IMR-90 (cell line): Measurements from ENCODE around the gene ALDH2. TPM values are rescaled to one million over a fixed set of nuclear protein-coding genes. Genes with fewer than 3 reads are reported as not detected.
A peak's percentile ranks its signal among the peaks of the same experiment; 100 is the strongest.

Experiments
- ATAC-seq: fragments of 200-7000 bp; cut with Tn5 transposase; 2 replicates; pipeline ENCODE4 v1.9.1; 2020; ENCODE audit warnings: low read depth, mild to moderate bottlenecking, moderate library complexity
- BruUV-seq: library from RNA; stranded (reverse); fragments of 400-500 nt; replicated peaks from 2 replicates; lab custom pipeline; 2021; lab: Mats Ljungman, UMichigan
- CTCF ChIA-PET: fragments of 300-600 bp; formaldehyde crosslinking; extraction: SDS; loops from one replicate; lab custom pipeline; 2021; ENCODE audit warnings: antibody characterized with exemption; lab: Yijun Ruan, JAX
- POLR2A ChIA-PET: fragments of 300-600 bp; sonication (Branson Sonifier 250); formaldehyde crosslinking; loops from one replicate; lab custom pipeline; 2022; ENCODE audit warnings: antibody characterized with exemption; ENCODE audit not compliant: unreplicated experiment; lab: Charles Lee
- DNase-seq: peaks from one replicate; pipeline ENCODE4 v3.0.0; 2013
- H2AFZ ChIP-seq: replicated peaks from 2 replicates; pipeline ENCODE3; 2013; ENCODE audit warnings: low read length, mild to moderate bottlenecking; ENCODE audit not compliant: poor library complexity
- H2AK5ac ChIP-seq: 2 replicates; pipeline ENCODE4 v1.6.1; 2013; ENCODE audit warnings: low read depth, low read length, inconsistent platforms
- H2AK9ac ChIP-seq: replicated peaks from 2 replicates; pipeline ENCODE3; 2013; ENCODE audit warnings: mild to moderate bottlenecking, low read depth, low read length, moderate library complexity; ENCODE audit not compliant: poor library complexity
- H2BK120ac ChIP-seq: 2 replicates; pipeline ENCODE4 v1.6.1; 2013; ENCODE audit warnings: low read depth, low read length, inconsistent platforms
- H2BK15ac ChIP-seq: 3 replicates; pipeline ENCODE4 v1.6.1; 2013; ENCODE audit warnings: low read depth, low read length, inconsistent platforms
- H2BK20ac ChIP-seq: 2 replicates; pipeline ENCODE4 v1.6.1; 2013; ENCODE audit warnings: low read depth, mild to moderate bottlenecking, inconsistent platforms, low read length, moderate library complexity
- H2BK5ac ChIP-seq: 2 replicates; pipeline ENCODE4 v1.6.1; 2013; ENCODE audit warnings: mild to moderate bottlenecking, low read depth, low read length, inconsistent platforms; ENCODE audit not compliant: poor library complexity, severe bottlenecking
- H3K14ac ChIP-seq: replicated peaks from 2 replicates; pipeline ENCODE4 v1.6.1; 2013; ENCODE audit warnings: low read depth, low read length, inconsistent platforms
- H3K18ac ChIP-seq: 2 replicates; pipeline ENCODE4 v1.6.1; 2013; ENCODE audit warnings: low read depth, low read length, control low read depth
- H3K23ac ChIP-seq: 2 replicates; pipeline ENCODE4 v1.6.1; 2013; ENCODE audit warnings: low read depth, low read length, inconsistent platforms
- H3K27ac ChIP-seq: 2 replicates; pipeline ENCODE4 v1.5.1; 2013; ENCODE audit warnings: mild to moderate bottlenecking, control low read depth, low read length; ENCODE audit not compliant: insufficient read depth
- H3K27me3 ChIP-seq: 2 replicates; pipeline ENCODE4 v1.6.1; 2013; ENCODE audit warnings: low read length; ENCODE audit not compliant: control insufficient read depth, insufficient read depth
- H3K36me3 ChIP-seq: 2 replicates; pipeline ENCODE4 v1.6.1; 2013; ENCODE audit warnings: low read length, mixed read lengths; ENCODE audit not compliant: control insufficient read depth, insufficient read depth
- H3K4ac ChIP-seq: 2 replicates; pipeline ENCODE4 v1.6.1; 2013; ENCODE audit warnings: low read depth, low read length, inconsistent platforms
- H3K4me1 ChIP-seq: 2 replicates; pipeline ENCODE4 v1.6.1; 2013; ENCODE audit warnings: low read length, mixed read lengths; ENCODE audit not compliant: control insufficient read depth, insufficient read depth
- H3K4me2 ChIP-seq: 2 replicates; pipeline ENCODE4 v1.6.1; 2013; ENCODE audit warnings: low read depth, mild to moderate bottlenecking, control low read depth, low read length, moderate library complexity
- H3K4me3 ChIP-seq: 2 replicates; pipeline ENCODE4 v1.5.1; 2013; ENCODE audit warnings: low read depth, mild to moderate bottlenecking, control low read depth, low read length, moderate library complexity; ENCODE audit not compliant: insufficient read depth
- H3K56ac ChIP-seq: 2 replicates; pipeline ENCODE4 v1.6.1; 2013; ENCODE audit warnings: low read length, inconsistent platforms; ENCODE audit not compliant: insufficient read depth; ENCODE audit errors: extremely low read depth
- H3K79me1 ChIP-seq, 2 experiments: 2 replicates each; pipeline ENCODE4 v1.6.1; 2013; ENCODE audit warnings: low read length in 2 of 2, inconsistent platforms in 1 of 2, low read depth in 1 of 2
- H3K9ac ChIP-seq: 2 replicates; pipeline ENCODE4 v1.6.1; 2013; ENCODE audit warnings: low read depth, low read length, control low read depth
- H3K9me1 ChIP-seq: 2 replicates; pipeline ENCODE4 v1.6.1; 2013; ENCODE audit warnings: low read length, inconsistent platforms; ENCODE audit not compliant: insufficient read depth
- H3K9me3 ChIP-seq: 2 replicates; pipeline ENCODE4 v1.6.1; 2013; ENCODE audit warnings: low read length; ENCODE audit not compliant: control insufficient read depth, insufficient read depth
- H4K20me1 ChIP-seq: 2 replicates; pipeline ENCODE4 v1.6.1; 2013; ENCODE audit warnings: low read length, inconsistent platforms; ENCODE audit not compliant: insufficient read depth
- H4K5ac ChIP-seq: 2 replicates; pipeline ENCODE4 v1.6.1; 2013; ENCODE audit warnings: mild to moderate bottlenecking, low read depth, low read length, control low read depth
- H4K8ac ChIP-seq, 2 experiments: 2 replicates each; pipeline ENCODE4 v1.6.1; 2013; ENCODE audit warnings: low read depth in 2 of 2, low read length in 2 of 2, control low read depth in 1 of 2, inconsistent platforms in 1 of 2
- H4K91ac ChIP-seq: 2 replicates; pipeline ENCODE4 v1.6.1; 2013; ENCODE audit warnings: low read depth, low read length, inconsistent platforms; ENCODE audit not compliant: insufficient read depth
- BHLHE40 ChIP-seq: fragments of 150-350 bp; IDR thresholded peaks from 2 replicates; pipeline ENCODE4 v1.6.1; 2016; ENCODE audit warnings: mild to moderate bottlenecking, low read depth, low read length
- CEBPB ChIP-seq: IDR thresholded peaks from 2 replicates; pipeline ENCODE4 v1.6.1; 2012; ENCODE audit warnings: low read depth, low read length, improper control_type of control experiment
- CHD1 ChIP-seq: IDR thresholded peaks from 2 replicates; pipeline ENCODE4 v1.6.1; 2012; ENCODE audit warnings: low read depth, low read length, improper control_type of control experiment
- ELK1 ChIP-seq: fragments of 150-350 bp; IDR thresholded peaks from 2 replicates; pipeline ENCODE4 v1.6.1; 2016; ENCODE audit warnings: low read depth, mild to moderate bottlenecking, low read length, moderate library complexity, borderline replicate concordance
- FOS ChIP-seq: fragments of 150-350 bp; IDR thresholded peaks from 2 replicates; pipeline ENCODE4 v1.6.1; 2016; ENCODE audit warnings: low read depth, low read length
- MAFK ChIP-seq: IDR thresholded peaks from 2 replicates; pipeline ENCODE4 v1.6.1; 2012; ENCODE audit warnings: low read depth, low read length, improper control_type of control experiment
- NFE2L2 ChIP-seq: fragments of 150-350 bp; IDR thresholded peaks from 2 replicates; pipeline ENCODE4 v1.6.1; 2016; ENCODE audit warnings: low read depth, mild to moderate bottlenecking, low read length
- POLR2A ChIP-seq: IDR thresholded peaks from 2 replicates; pipeline ENCODE4 v1.6.1; 2012; ENCODE audit warnings: mild to moderate bottlenecking, low read depth, low read length
- RAD21 ChIP-seq: IDR thresholded peaks from 2 replicates; pipeline ENCODE4 v1.6.1; 2012; ENCODE audit warnings: low read length, improper control_type of control experiment
- SMC3 ChIP-seq: fragments of 150-350 bp; IDR thresholded peaks from 2 replicates; pipeline ENCODE4 v1.6.1; 2016; ENCODE audit warnings: low read depth, mild to moderate bottlenecking, antibody characterized with exemption, low read length, moderate library complexity
- WGBS, 2 experiments: methylation state at CpG; one replicate each; pipeline versions ENCODE4 v1.1.5 to v1.1.7; 2013; ENCODE audit warnings: missing lambda C conversion rate in 2 of 2; ENCODE audit not compliant: insufficient read length in 1 of 2; ENCODE audit errors: extremely low coverage in 2 of 2; 5-methylcytosine and 5-hydroxymethylcytosine counted together
- dilution Hi-C: fragments of 300-500 bp; cut with HindIII; formaldehyde crosslinking; loops from one replicate; pipeline ENCODE4 v1.14.3; 2018; ENCODE audit warnings: low sequenced_read_pairs; ENCODE audit not compliant: unreplicated experiment
- in situ Hi-C: fragments of 300-500 bp; cut with MboI; formaldehyde crosslinking; loops from 3 replicates; pipeline ENCODE4 v1.14.3; 2019; ENCODE audit warnings: low sequenced_read_pairs, inconsistent platforms, mixed read lengths
- intact Hi-C: fragments of 100-400 bp; cut with micrococcal nuclease; formaldehyde crosslinking; loops from 2 replicates; pipeline ENCODE4 v1.10.0; 2022
- polyA plus RNA-seq, 3 experiments: library from polyadenylated mRNA; depleted of rRNA; stranded (reverse); fragments of >200 nt; gene quantifications; 2 replicates each; pipeline ENCODE4 v1.2.3, GENCODE V29; 2012; ENCODE audit warnings: low replicate concordance in 1 of 3
- total RNA-seq: library from RNA; depleted of rRNA; stranded (reverse); fragments of >200 nt; gene quantifications from 2 replicates; pipeline ENCODE4 v1.2.3, GENCODE V29; 2012
- TF ChIP-seq, protein P1 (sequence below): conservative IDR thresholded peaks from 2 replicates; pipeline ENCODE4 v1.5.1; 2012; ENCODE audit warnings: mild to moderate bottlenecking, low read depth, low read length, improper control_type of control experiment

Gene ALDH2
- total and polyA plus RNA-seq, 2 of the 4 experiments (the other 2 are of a cell fraction) = 16.0 to 41.2 TPM

GRCh38 chr12:111798182-111798581 lies 31.4 kb downstream of the ALDH2 start:
- Histone ChIP-seq H4K5ac (no peak overlapping the region), H3K79me1 (no peaks in the 10 kb centered on the region), H3K9ac (no peak overlapping the region), H3K14ac (no peak overlapping the region), H2BK20ac (no peak overlapping the region), H2BK5ac (no peak overlapping the region), H2AK5ac (no peak overlapping the region), H3K27ac (no peak overlapping the region), H3K4ac (no peak overlapping the region), H2BK15ac (no peak overlapping the region), H2AFZ (peak overlapping the region; percentile 14), H3K23ac (no peak overlapping the region), H4K8ac (no peak overlapping the region), H4K91ac (no peak overlapping the region), H2AK9ac (no peak overlapping the region), H3K4me1 (no peaks in the 10 kb centered on the region), H3K36me3 (peaks cover 52% of the 10 kb centered on the region), H4K20me1 (no peaks in the 10 kb centered on the region), H2BK120ac (no peak overlapping the region), H3K56ac (no peak overlapping the region), H3K4me2 (no peak overlapping the region), H3K18ac (no peak overlapping the region), H3K27me3 (no peaks in the 10 kb centered on the region), H3K9me1 (no peaks in the 10 kb centered on the region; the same call in 1 of the 2 replicates), H3K4me3 (no peak overlapping the region), H3K9me3 (no peaks in the 10 kb centered on the region)
- ChIA-PET POLR2A (no interaction called here), CTCF (interaction anchor here (0.9 kb wide), 1 partner anchor 15 kb away, joined by 3 read pairs; no protein-coding TSS in a partner anchor)
- 90% methylated on average over 2 of the region's 4 CpGs; no CpG with 5 or more reads in 1 of the 2 experiments for WGBS, 2 experiments
- ATAC-seq (no peak), DNase-seq (no peak)
- TF ChIP-seq MAFK = no peak
- TF ChIP-seq POLR2A = no peak
- TF ChIP-seq FOS = no peak
- TF ChIP-seq ELK1 = no peak
- no peak for TF ChIP-seq BHLHE40
- TF ChIP-seq RAD21 = no peak
- TF ChIP-seq CEBPB = no peak
- no peak for TF ChIP-seq NFE2L2
- TF ChIP-seq, protein P1, sequence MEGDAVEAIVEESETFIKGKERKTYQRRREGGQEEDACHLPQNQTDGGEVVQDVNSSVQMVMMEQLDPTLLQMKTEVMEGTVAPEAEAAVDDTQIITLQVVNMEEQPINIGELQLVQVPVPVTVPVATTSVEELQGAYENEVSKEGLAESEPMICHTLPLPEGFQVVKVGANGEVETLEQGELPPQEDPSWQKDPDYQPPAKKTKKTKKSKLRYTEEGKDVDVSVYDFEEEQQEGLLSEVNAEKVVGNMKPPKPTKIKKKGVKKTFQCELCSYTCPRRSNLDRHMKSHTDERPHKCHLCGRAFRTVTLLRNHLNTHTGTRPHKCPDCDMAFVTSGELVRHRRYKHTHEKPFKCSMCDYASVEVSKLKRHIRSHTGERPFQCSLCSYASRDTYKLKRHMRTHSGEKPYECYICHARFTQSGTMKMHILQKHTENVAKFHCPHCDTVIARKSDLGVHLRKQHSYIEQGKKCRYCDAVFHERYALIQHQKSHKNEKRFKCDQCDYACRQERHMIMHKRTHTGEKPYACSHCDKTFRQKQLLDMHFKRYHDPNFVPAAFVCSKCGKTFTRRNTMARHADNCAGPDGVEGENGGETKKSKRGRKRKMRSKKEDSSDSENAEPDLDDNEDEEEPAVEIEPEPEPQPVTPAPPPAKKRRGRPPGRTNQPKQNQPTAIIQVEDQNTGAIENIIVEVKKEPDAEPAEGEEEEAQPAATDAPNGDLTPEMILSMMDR = no peak
- no peak for TF ChIP-seq CHD1
- TF ChIP-seq SMC3 = no peak
- in situ Hi-C loops = no loop called here
- dilution Hi-C loops = no loop called here
- intact Hi-C loops = no loop called here
- no TSS peak for BruUV-seq
